ENCODE measurements around the gene COL2A1.
A peak's percentile ranks its signal among the peaks of the same experiment; 100 is the strongest.

The COL2A1 gene

GRCh38 chr12:47944685-47945340, 59.5 kb downstream of the COL2A1 start:
- DNase-seq (ENCODE audit: low spot score), result no peak

GRCh38 chr12:47943623-47944340, 60.5 kb downstream of the COL2A1 start:
- DNase-seq (ENCODE audit: low spot score), result no peak

- DNase-seq (ENCODE audit: low spot score), result no peak
These were observed 61.6 kb downstream of the COL2A1 start for GRCh38 chr12:47942614-47943225.

GRCh38 chr12:47941871-47942613, 62.2 kb downstream of the COL2A1 start:
- DNase-seq (ENCODE audit: low spot score), result no peak

DNA sequence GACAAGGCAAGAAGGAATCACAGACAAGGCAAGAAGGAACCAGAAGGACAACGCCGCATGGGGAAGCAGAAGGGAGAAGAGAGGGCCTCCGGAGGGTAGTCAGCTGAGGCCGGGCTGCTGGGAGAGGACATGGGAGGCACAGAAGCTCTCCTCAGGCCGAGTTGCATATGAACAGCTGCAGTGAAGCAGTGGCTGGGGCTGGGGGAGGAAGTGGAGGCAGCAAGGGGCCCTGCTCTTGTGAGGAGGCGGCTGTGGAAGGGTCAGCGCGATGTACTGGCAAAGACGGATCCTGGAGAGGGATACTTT, 62.8 kb downstream of the COL2A1 start:
- no peak for DNase-seq (ENCODE audit: low spot score)

DNA sequence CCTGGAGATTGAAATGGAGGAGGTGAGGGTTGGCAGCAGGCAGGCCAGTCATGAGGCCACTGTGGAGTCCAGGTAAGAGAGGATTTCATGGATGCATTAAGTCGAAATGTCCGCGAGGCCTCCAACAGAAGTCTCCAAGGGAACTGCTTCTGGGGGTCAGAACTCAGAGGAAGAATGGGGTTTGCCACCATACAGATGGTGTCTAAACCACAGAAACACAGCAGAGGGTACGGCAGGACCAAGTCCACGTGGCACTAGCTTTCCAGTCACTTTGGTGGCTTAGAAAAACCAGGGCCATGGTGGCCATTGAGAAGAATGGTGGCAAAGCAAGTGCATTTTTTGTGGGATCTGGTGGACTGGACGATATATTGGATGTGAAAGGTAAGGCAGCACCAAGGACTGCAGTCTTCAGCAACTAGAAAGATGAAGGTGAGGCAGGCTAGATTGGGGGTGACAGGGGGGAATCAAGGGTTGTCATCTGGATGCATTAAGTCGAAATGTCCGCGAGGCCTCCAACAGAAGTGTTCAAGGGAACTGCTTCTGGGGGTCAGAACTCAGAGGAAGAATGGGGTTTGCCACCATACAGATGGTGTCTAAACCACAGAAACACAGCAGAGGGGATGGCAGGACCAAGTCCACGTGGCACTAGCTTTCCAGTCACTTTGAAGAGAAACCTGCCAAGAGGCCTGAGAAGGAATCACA, 63.4 kb downstream of the COL2A1 start:
- no peak for DNase-seq (ENCODE audit: low spot score)

DNA sequence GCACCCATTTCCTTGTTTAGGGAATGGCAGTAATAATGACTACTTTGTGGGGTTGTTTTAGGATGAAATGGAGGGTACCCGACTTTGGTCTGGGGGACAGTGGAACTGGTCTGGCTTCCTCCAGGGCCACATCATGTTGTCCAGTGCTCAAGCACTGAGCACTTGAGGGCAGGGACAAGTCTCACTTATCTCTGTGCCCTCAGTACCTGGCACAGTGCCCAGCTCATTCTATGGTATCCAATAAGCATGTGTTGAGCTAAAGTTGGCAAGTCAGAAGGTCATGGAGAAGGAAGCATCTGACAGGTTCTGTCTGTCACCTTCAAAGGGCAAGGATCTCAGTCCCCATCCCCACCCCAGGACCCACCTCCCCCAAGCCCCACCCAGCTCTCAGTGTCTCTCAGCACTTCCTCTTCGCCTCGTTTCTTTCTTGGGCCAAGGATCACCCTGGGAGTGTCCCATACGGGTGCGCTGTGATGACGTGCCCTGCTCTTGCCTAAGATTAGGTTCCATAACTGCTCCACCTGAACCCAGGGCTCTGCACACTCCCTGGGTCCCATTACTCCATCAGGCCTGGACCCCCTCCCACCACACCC, 65.2 kb downstream of the COL2A1 start:
- DNase-seq (ENCODE audit: low spot score), result no peak

DNA sequence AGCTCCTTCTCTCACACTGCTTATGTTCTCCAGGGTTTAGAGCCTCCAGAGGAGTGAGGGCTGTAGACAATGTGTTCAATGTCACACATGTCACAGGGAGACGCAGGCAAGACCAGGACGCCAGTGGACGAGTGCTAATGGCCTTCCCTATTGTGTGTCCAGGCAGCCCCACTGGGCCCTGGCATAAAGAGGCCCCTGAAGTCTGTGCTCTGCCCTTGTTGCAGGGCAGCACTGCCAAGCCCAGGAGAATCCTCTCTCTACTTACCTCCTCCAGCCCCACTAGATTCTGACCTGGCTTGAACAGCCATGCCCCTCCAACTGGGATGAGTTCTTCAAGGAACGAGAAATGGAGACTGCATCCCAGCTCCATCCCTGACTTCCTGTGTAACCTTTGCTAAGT, 65.7 kb downstream of the COL2A1 start:
- DNase-seq (ENCODE audit: low spot score), result no peak

DNA sequence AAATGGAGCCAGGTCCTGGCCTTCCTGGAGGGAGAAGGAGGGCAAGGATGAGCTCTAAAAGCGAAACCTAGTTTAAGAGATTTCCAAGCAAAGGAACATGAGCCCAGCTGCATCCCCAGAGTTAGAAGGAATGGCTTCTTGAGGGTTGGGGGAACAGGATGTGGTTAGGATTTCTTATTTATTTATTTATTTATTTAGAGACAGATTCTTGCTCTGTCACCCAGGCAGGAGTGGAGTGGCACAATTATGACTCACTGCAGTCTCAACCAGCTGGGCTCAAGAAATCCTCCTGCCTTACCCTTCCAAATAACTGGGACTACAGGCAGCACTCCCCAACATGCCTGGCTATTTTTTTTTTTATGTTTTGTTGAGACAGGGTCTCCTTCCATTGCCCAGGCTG, 66.2 kb downstream of the COL2A1 start:
- peak; percentile 77 for DNase-seq (ENCODE audit: low spot score)

DNA sequence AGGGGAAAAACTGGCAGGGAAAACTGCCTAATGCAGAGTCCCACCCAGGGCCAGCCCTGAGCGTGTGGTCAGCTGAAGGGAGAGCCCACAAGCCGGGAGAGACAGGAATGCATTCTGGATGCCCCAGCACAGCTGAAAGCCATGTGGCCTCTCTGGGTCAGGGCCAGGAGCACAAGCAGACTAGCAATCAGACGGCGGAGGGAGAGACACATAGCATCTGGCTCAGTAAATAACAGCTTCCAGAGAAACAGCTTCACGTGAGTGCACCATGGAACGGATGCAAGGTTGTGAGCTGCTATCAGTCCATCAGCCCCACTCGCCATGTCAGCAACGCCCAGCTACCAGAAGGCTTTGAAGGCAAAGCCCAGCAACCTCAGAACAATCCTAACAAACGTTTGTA, 69.1 kb downstream of the COL2A1 start:
- DNase-seq (ENCODE audit: low spot score), result peak; percentile 76

DNA sequence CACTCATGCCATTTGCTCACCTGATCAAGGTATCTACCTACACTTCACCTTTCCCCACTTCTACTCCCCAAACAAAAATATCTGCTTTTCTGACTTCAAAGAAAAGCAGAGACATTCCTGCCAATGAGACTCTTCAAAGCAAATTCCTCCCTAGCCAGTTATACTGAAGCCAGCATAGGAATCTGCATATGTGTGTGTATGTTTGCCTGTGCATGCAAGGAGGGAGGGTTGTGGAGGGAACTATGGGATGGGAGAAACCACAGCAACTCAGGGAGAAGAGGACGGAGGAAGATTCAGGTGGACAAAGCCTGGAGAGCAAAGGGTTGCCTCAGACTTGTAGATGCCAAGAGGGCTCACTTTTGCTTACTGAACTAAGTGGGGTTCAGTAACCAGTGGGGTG, 73.1 kb downstream of the COL2A1 start:
- DNase-seq (ENCODE audit: low spot score), result no peak

- DNase-seq (ENCODE audit: low spot score), result no peak
These were observed 73.6 kb downstream of the COL2A1 start for GRCh38 chr12:47930634-47931033.

GRCh38 chr12:47927346-47927745, 76.9 kb downstream of the COL2A1 start:
- no peak for DNase-seq (ENCODE audit: low spot score)
